ENCODE measurements around the gene PPME1.

Gene PPME1

GRCh38 chr11:74256378-74257133, 85.5 kb downstream of the PPME1 start:
- peak; percentile 25 to 37 for DNase-seq (ENCODE audit: low read depth in 2 of 2)
- TF ChIP-seq CTCF (IDR thresholded peaks at IDR 0.05; ENCODE audit: low read depth, low read length): no peak
- H3K4me3 ChIP-seq (replicated peaks in 1 of 2; ENCODE audit: low read depth in 2 of 2, low read length in 2 of 2): no peak overlapping the region

GRCh38 chr11:74257959-74258553, 87.0 kb downstream of the PPME1 start:
- no peak for TF ChIP-seq CTCF (IDR thresholded peaks at IDR 0.05; ENCODE audit: low read depth, low read length)
- no peak overlapping the region for H3K4me3 ChIP-seq (replicated peaks in 1 of 2; ENCODE audit: low read depth in 2 of 2, low read length in 2 of 2)
- DNase-seq (ENCODE audit: low read depth in 2 of 2): peak; percentile 73 to 81

GRCh38 chr11:74262725-74263124, 91.6 kb downstream of the PPME1 start:
- no peak for TF ChIP-seq CTCF (IDR thresholded peaks at IDR 0.05; ENCODE audit: low read depth, low read length)
- no peak overlapping the region for H3K4me3 ChIP-seq (replicated peaks in 1 of 2; ENCODE audit: low read depth in 2 of 2, low read length in 2 of 2)
- DNase-seq (ENCODE audit: low read depth in 2 of 2): no peak

- no peak for TF ChIP-seq CTCF (IDR thresholded peaks at IDR 0.05; ENCODE audit: low read depth, low read length)
- no peak overlapping the region for H3K4me3 ChIP-seq (replicated peaks in 1 of 2; ENCODE audit: low read depth in 2 of 2, low read length in 2 of 2)
- DNase-seq (ENCODE audit: low read depth in 2 of 2): no peak
Measured at GRCh38 chr11:74265256-74265655, 94.2 kb downstream of the PPME1 start.

GRCh38 chr11:74267014-74267413, 95.9 kb downstream of the PPME1 start:
- no peak overlapping the region for H3K4me3 ChIP-seq (replicated peaks in 1 of 2; ENCODE audit: low read depth in 2 of 2, low read length in 2 of 2)
- TF ChIP-seq CTCF (IDR thresholded peaks at IDR 0.05; ENCODE audit: low read depth, low read length): no peak
- no peak for DNase-seq (ENCODE audit: low read depth in 2 of 2)

- no peak for TF ChIP-seq CTCF (IDR thresholded peaks at IDR 0.05; ENCODE audit: low read depth, low read length)
- no peak for DNase-seq (ENCODE audit: low read depth in 2 of 2)
- no peak overlapping the region for H3K4me3 ChIP-seq (replicated peaks in 1 of 2; ENCODE audit: low read depth in 2 of 2, low read length in 2 of 2)
Measured at GRCh38 chr11:74268456-74268855, 97.4 kb downstream of the PPME1 start.

All from cardiac fibroblast (primary cell).